B cell (primary cell): ENCODE data around the gene TAF11L2. TPM values are rescaled to one million over a fixed set of nuclear protein-coding genes. Genes with fewer than 3 reads are reported as not detected.
A peak's percentile ranks its signal among the peaks of the same experiment; 100 is the strongest.

Experiments
- ATAC-seq: fragments of 200-7000 bp; cut with Tn5 transposase; one replicate; pipeline ENCODE4 v1.10.0; 2021; ENCODE audit warnings: low read depth, mild to moderate bottlenecking, moderate number of reproducible peaks, moderate library complexity
- CTCF ChIA-PET: fragments of 350-600 bp; sonication (Branson Sonifier 250); formaldehyde crosslinking; loops from one replicate; lab custom pipeline; 2021; ENCODE audit warnings: antibody characterized with exemption, inconsistent platforms; lab: Charles Lee
- POLR2A ChIA-PET: fragments of 350-600 bp; sonication (Branson Sonifier 250); formaldehyde crosslinking; loops from one replicate; lab custom pipeline; 2021; ENCODE audit warnings: antibody characterized with exemption; lab: Charles Lee
- DNase-seq: peaks from one replicate; pipeline ENCODE4 v3.0.0; 2013
- H2AFZ ChIP-seq: 2 replicates; pipeline ENCODE4 v1.6.1; 2012; ENCODE audit warnings: mild to moderate bottlenecking, low read depth, low read length; ENCODE audit not compliant: insufficient read depth, poor library complexity, severe bottlenecking
- H3K27ac ChIP-seq, 2 donors: 1 replicate in 1 of 2; 2 replicates in 1 of 2; pipeline ENCODE4 v1.5.1; 2012 to 2013; ENCODE audit warnings: low read length in 2 of 2, mild to moderate bottlenecking in 2 of 2, moderate library complexity in 1 of 2
- H3K27me3 ChIP-seq, 4 experiments: fragments of 200-600 bp in 1 of 4; sonication (generic) in 1 of 4; replicated peaks in 1 of 4; 1 replicate in 2 of 4; 2 replicates in 2 of 4; pipeline versions ENCODE4 v1.6.1 to v1.7.0; 2013 to 2016; ENCODE audit warnings: low read length in 3 of 4, mild to moderate bottlenecking in 2 of 4, mixed read lengths in 1 of 4, moderate library complexity in 1 of 4; ENCODE audit not compliant: insufficient read depth in 4 of 4, control insufficient read depth in 3 of 4; ENCODE audit errors: control extremely low read depth in 1 of 4
- H3K36me3 ChIP-seq, 2 experiments: replicated peaks in 1 of 2; 1 replicate in 1 of 2; 2 replicates in 1 of 2; pipeline versions ENCODE4 v1.6.1 to v1.7.1; 2013; ENCODE audit warnings: low read length in 1 of 2; ENCODE audit not compliant: insufficient read depth in 2 of 2, control insufficient read depth in 1 of 2; ENCODE audit errors: control extremely low read depth in 1 of 2, extremely low read depth in 1 of 2
- H3K4me1 ChIP-seq, 2 donors: fragments of 200-600 bp in 1 of 2; sonication (generic) in 1 of 2; 1 replicate in 1 of 2; 2 replicates in 1 of 2; pipeline versions ENCODE4 v1.5.1 to v1.6.1; 2013 to 2017; ENCODE audit warnings: low read length in 2 of 2; ENCODE audit not compliant: control insufficient read depth in 2 of 2, insufficient read depth in 2 of 2
- H3K4me2 ChIP-seq: replicated peaks from 2 replicates; pipeline ENCODE3; 2012; ENCODE audit warnings: mild to moderate bottlenecking, low read depth, low read length; ENCODE audit not compliant: poor library complexity, severe bottlenecking
- H3K4me3 ChIP-seq, 5 experiments: fragments of 200-600 bp in 1 of 5; sonication (generic) in 1 of 5; 1 replicate in 3 of 5; 2 replicates in 2 of 5; pipeline versions ENCODE4 v1.5.1 to v1.7.0; 2011 to 2016; ENCODE audit warnings: low read length in 4 of 5, mild to moderate bottlenecking in 4 of 5, low read depth in 2 of 5, control low read depth in 1 of 5, moderate library complexity in 1 of 5; ENCODE audit not compliant: insufficient read depth in 1 of 5; ENCODE audit errors: control extremely low read depth in 1 of 5, extremely low read depth in 1 of 5
- H3K79me2 ChIP-seq: fragments of 200-600 bp; sonication (generic); one replicate; pipeline ENCODE4 v1.6.0; 2016; ENCODE audit warnings: low read length; ENCODE audit not compliant: control insufficient read depth, insufficient read depth
- H3K9ac ChIP-seq: fragments of 200-600 bp; sonication (generic); 2 replicates; pipeline ENCODE4 v1.6.1; 2017; ENCODE audit warnings: mild to moderate bottlenecking, low read length, moderate library complexity
- H3K9me3 ChIP-seq, 3 donors: one replicate each; pipeline versions ENCODE4 v1.6.1 to v1.7.1; 2013; ENCODE audit warnings: low read length in 2 of 3; ENCODE audit not compliant: control insufficient read depth in 2 of 3, insufficient read depth in 1 of 3; ENCODE audit errors: control extremely low read depth in 1 of 3
- H4K20me1 ChIP-seq: 2 replicates; pipeline ENCODE4 v1.6.0; 2012; ENCODE audit warnings: mild to moderate bottlenecking, low read length; ENCODE audit not compliant: insufficient read depth, control insufficient read depth, poor library complexity, severe bottlenecking
- H3K27ac Mint-ChIP-seq: one replicate; pipeline ENCODE4 v1.8.0; 2021; ENCODE audit warnings: mixed read lengths
- H3K27me3 Mint-ChIP-seq: one replicate; pipeline ENCODE4 v1.8.0; 2021; ENCODE audit warnings: mixed read lengths
- H3K4me1 Mint-ChIP-seq: one replicate; pipeline ENCODE4 v1.8.0; 2021; ENCODE audit warnings: mixed read lengths
- H3K4me3 Mint-ChIP-seq: one replicate; pipeline ENCODE4 v1.8.0; 2021; ENCODE audit warnings: mixed read lengths
- H3K9me3 Mint-ChIP-seq: one replicate; pipeline ENCODE4 v1.8.0; 2022; ENCODE audit warnings: mixed read lengths; ENCODE audit not compliant: insufficient read depth
- EZH2 ChIP-seq: IDR thresholded peaks from 2 replicates; pipeline ENCODE4 v1.6.1; 2012; ENCODE audit warnings: borderline replicate concordance, low read depth, mild to moderate bottlenecking, moderate library complexity, low read length; ENCODE audit not compliant: insufficient read depth, poor library complexity, severe bottlenecking
- WGBS: methylation state at CpG from one replicate; pipeline ENCODE4 v1.1.5; 2013; ENCODE audit warnings: missing lambda C conversion rate; ENCODE audit not compliant: insufficient coverage; 5-methylcytosine and 5-hydroxymethylcytosine counted together
- intact Hi-C: fragments of 100-400 bp; cut with micrococcal nuclease; formaldehyde crosslinking; loops from one replicate; pipeline ENCODE4 v1.10.0; 2022
- polyA plus RNA-seq: library from polyadenylated mRNA; depleted of rRNA; stranded (reverse); fragments of >200 nt; gene quantifications from 2 replicates; pipeline ENCODE4 v1.2.3, GENCODE V29; 2012
- total RNA-seq, 2 donors: library from RNA; stranded (reverse); fragments of 120-200 nt in 1 of 2; gene quantifications; 1 replicate in 1 of 2; 2 replicates in 1 of 2; pipeline versions ENCODE4 v1.2.3 to v1.2.4, GENCODE V29; 2013 to 2022
- TF ChIP-seq, protein P1 (sequence below): fragments of 200-600 bp; IDR thresholded peaks from one replicate; pipeline ENCODE4 v1.8.0; 2022; ENCODE audit warnings: antibody characterized with exemption, mild to moderate bottlenecking

The TAF11L2 gene
- total and polyA plus RNA-seq, 2 donors (not counting 1 experiment from before 2014, with no cell fraction given), result not detected

DNA sequence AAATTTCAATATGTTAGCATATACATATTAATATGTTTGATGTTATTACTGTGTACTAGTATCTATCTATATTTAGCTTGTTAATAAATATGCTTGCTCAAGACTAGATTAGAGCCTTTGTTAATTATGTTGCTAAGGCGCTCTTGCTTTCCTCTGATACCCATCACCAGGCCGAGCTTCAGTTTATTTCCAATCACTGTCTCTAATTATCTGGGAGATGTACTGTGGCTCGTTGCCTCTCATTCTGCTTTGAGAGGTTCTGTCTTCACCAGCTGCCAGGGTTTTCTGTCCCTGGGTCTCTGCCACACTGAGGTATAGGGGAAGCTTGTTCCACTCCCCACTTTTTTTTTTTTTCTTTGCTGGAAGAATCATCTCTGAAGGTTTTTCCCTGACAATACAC lies 21.0 kb upstream of the TAF11L2 start:
- no peak for ATAC-seq
- DNase-seq, result no peak
- H3K4me2 ChIP-seq, result no peak overlapping the region
- no peak for TF ChIP-seq EZH2
- TF ChIP-seq, protein P1, sequence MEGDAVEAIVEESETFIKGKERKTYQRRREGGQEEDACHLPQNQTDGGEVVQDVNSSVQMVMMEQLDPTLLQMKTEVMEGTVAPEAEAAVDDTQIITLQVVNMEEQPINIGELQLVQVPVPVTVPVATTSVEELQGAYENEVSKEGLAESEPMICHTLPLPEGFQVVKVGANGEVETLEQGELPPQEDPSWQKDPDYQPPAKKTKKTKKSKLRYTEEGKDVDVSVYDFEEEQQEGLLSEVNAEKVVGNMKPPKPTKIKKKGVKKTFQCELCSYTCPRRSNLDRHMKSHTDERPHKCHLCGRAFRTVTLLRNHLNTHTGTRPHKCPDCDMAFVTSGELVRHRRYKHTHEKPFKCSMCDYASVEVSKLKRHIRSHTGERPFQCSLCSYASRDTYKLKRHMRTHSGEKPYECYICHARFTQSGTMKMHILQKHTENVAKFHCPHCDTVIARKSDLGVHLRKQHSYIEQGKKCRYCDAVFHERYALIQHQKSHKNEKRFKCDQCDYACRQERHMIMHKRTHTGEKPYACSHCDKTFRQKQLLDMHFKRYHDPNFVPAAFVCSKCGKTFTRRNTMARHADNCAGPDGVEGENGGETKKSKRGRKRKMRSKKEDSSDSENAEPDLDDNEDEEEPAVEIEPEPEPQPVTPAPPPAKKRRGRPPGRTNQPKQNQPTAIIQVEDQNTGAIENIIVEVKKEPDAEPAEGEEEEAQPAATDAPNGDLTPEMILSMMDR, result no peak
- H3K27ac ChIP-seq, result no peak overlapping the region
- ChIA-PET CTCF (interaction anchor here (0.7 to 1.4 kb wide), 2 partner anchors 45 to 261 kb away, joined by 3 to 6 read pairs; no protein-coding TSS in a partner anchor), POLR2A (no interaction called here)
- Mint-ChIP-seq H3K4me3 (no peak overlapping the region), H3K4me1 (peaks cover 40% of the 10 kb centered on the region), H3K27ac (no peak overlapping the region), H3K27me3 (no peaks in the 10 kb centered on the region), H3K9me3 (no peaks in the 10 kb centered on the region)
- WGBS, result no CpG with 5 or more reads among the region's 3 CpGs
- no peak overlapping the region for H3K4me3 ChIP-seq
- H2AFZ ChIP-seq, result no peak overlapping the region
- H3K36me3 ChIP-seq, result no peaks in the 10 kb centered on the region
- peaks cover 0 to 5% of the 10 kb centered on the region in 2 donors for H3K4me1 ChIP-seq
- no peaks in the 10 kb centered on the region for H3K79me2 ChIP-seq
- intact Hi-C loops, result no loop called here
- no peaks in the 10 kb centered on the region for H3K27me3 ChIP-seq
- no peaks in the 10 kb centered on the region for H4K20me1 ChIP-seq
- no peaks in the 10 kb centered on the region for H3K9me3 ChIP-seq
- H3K9ac ChIP-seq, result no peak overlapping the region

DNA sequence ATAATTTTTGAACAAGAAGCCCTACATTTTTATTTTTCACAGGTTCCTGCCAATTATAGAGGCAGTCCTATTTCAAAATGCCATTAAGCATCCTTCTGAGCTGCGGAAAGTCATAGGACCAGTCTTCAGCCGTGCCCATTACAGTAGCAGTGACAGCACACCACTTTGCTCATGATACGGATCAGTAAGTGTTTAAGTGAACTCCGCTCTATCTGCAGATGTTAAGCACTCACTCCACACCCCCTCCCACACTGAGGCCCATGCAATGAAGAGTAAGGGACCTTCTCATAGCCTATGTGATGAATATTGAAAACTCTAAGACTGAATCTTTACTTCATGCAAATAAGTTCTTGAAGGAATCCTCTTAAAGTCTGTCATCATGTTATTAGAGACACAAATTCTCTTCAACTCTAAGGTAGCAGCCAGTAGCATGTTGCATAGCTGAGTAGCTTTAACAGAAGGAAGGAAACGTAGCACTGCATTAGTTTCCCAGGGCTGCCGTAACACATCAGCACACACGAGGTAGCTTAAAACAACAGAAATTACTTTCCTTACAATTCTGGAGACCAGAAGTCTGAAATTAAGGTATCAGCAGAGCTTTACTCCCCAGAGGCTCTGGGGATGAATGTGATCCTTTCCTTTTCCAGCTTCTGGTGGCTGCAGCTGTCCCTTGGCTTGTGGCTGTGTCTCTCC lies 20.3 kb upstream of the TAF11L2 start:
- Histone ChIP-seq H3K36me3 (no peaks in the 10 kb centered on the region), H3K4me3 (no peak overlapping the region), H3K9me3 (no peaks in the 10 kb centered on the region), H3K27ac (no peak overlapping the region), H3K4me1 (peaks cover 0 to 5% of the 10 kb centered on the region in 2 donors), H2AFZ (peak overlapping the region; percentile 7), H3K9ac (no peak overlapping the region), H3K79me2 (no peaks in the 10 kb centered on the region), H3K4me2 (no peak overlapping the region), H3K27me3 (no peaks in the 10 kb centered on the region), H4K20me1 (no peaks in the 10 kb centered on the region)
- no peak for ATAC-seq
- no peaks in the 10 kb centered on the region for H3K27me3 Mint-ChIP-seq
- intact Hi-C loops, result no loop called here
- no peaks in the 10 kb centered on the region for H3K9me3 Mint-ChIP-seq
- H3K27ac Mint-ChIP-seq, result no peak overlapping the region
- ChIA-PET POLR2A (no interaction called here), CTCF (interaction anchor here (1.4 kb wide), 1 partner anchor 262 kb away, joined by 6 read pairs; no protein-coding TSS in a partner anchor)
- TF ChIP-seq EZH2, result no peak
- TF ChIP-seq, protein P1, result no peak
- DNase-seq, result no peak
- no peak overlapping the region for H3K4me3 Mint-ChIP-seq
- WGBS, result 100% methylated on average over 2 of the region's 7 CpGs
- H3K4me1 Mint-ChIP-seq, result peaks cover 40% of the 10 kb centered on the region
